BLaER1 (cell line): ENCODE data around the gene MAGI2.
A peak's percentile ranks its signal among the peaks of the same experiment; 100 is the strongest.

ENCODE experiments used
- H3K27ac ChIP-seq: shearing (Covaris generic); formaldehyde crosslinking; 2 replicates; pipeline ENCODE4 v1.8.1; 2022
- H3K27me3 ChIP-seq: shearing (Covaris generic); formaldehyde crosslinking; 2 replicates; pipeline ENCODE4 v1.8.1; 2022
- H3K36me3 ChIP-seq: shearing (Covaris generic); formaldehyde crosslinking; 2 replicates; pipeline ENCODE4 v1.8.1; 2022
- H3K4me1 ChIP-seq: shearing (Covaris generic); formaldehyde crosslinking; 2 replicates; pipeline ENCODE4 v1.8.1; 2022
- H3K4me2 ChIP-seq: shearing (Covaris generic); formaldehyde crosslinking; 2 replicates; pipeline ENCODE4 v1.8.1; 2022
- H3K4me3 ChIP-seq: shearing (Covaris generic); formaldehyde crosslinking; 2 replicates; pipeline ENCODE4 v1.8.1; 2022
- H3K9ac ChIP-seq: shearing (Covaris generic); formaldehyde crosslinking; 2 replicates; pipeline ENCODE4 v1.8.1; 2022
- H3K9me3 ChIP-seq: shearing (Covaris generic); formaldehyde crosslinking; 2 replicates; pipeline ENCODE4 v1.8.1; 2022
- H4K20me1 ChIP-seq: shearing (Covaris generic); formaldehyde crosslinking; 2 replicates; pipeline ENCODE4 v1.8.1; 2022
- Cebpa-rat ChIP-seq: shearing (Covaris generic); IDR thresholded peaks from 2 replicates; pipeline ENCODE4 v1.8.1; 2022

Gene MAGI2

GRCh38 chr7:78780560-78780959 is 672.9 kb downstream of the MAGI2 start:
- Histone ChIP-seq H3K4me1 (peaks cover 16% of the 10 kb centered on the region), H3K4me3 (no peak overlapping the region), H3K9ac (no peak overlapping the region), H3K27ac (no peak overlapping the region), H3K27me3 (no peaks in the 10 kb centered on the region), H3K9me3 (no peaks in the 10 kb centered on the region), H4K20me1 (no peaks in the 10 kb centered on the region), H3K36me3 (no peaks in the 10 kb centered on the region), H3K4me2 (no peak overlapping the region)
- no peak for TF ChIP-seq Cebpa-rat

GRCh38 chr7:78779788-78780187 is 673.7 kb downstream of the MAGI2 start:
- TF ChIP-seq Cebpa-rat = no peak
- no peak overlapping the region for H3K4me2 ChIP-seq

GRCh38 chr7:78777829-78778228 is 675.6 kb downstream of the MAGI2 start:
- no peaks in the 10 kb centered on the region for H3K4me1 ChIP-seq
- no peaks in the 10 kb centered on the region for H3K9me3 ChIP-seq
- no peak overlapping the region for H3K27ac ChIP-seq
- no peak overlapping the region for H3K9ac ChIP-seq
- H3K36me3 ChIP-seq = no peaks in the 10 kb centered on the region
- H3K4me2 ChIP-seq = no peak overlapping the region
- no peaks in the 10 kb centered on the region for H3K27me3 ChIP-seq
- no peak overlapping the region for H3K4me3 ChIP-seq
- TF ChIP-seq Cebpa-rat = no peak
- H4K20me1 ChIP-seq = no peaks in the 10 kb centered on the region

More at GRCh38 chr7:78779788-78780187, 673.7 kb downstream of the MAGI2 start:
- Histone ChIP-seq H4K20me1 (no peaks in the 10 kb centered on the region), H3K9me3 (no peaks in the 10 kb centered on the region), H3K27me3 (no peaks in the 10 kb centered on the region), H3K4me3 (no peak overlapping the region), H3K9ac (no peak overlapping the region), H3K4me1 (peaks cover 16% of the 10 kb centered on the region), H3K36me3 (no peaks in the 10 kb centered on the region), H3K27ac (no peak overlapping the region)

- H3K4me2 ChIP-seq = peak overlapping the region; percentile 74
- H3K9ac ChIP-seq = no peak overlapping the region
- no peaks in the 10 kb centered on the region for H3K36me3 ChIP-seq
- H3K9me3 ChIP-seq = no peaks in the 10 kb centered on the region
- H4K20me1 ChIP-seq = no peaks in the 10 kb centered on the region
- no peak overlapping the region for H3K4me3 ChIP-seq
- H3K27me3 ChIP-seq = no peaks in the 10 kb centered on the region
- H3K27ac ChIP-seq = no peak overlapping the region
- TF ChIP-seq Cebpa-rat = no peak
- H3K4me1 ChIP-seq = peaks cover 23% of the 10 kb centered on the region
These were observed 682.8 kb downstream of the MAGI2 start for GRCh38 chr7:78770422-78771410.

GRCh38 chr7:78769481-78770101 is 683.9 kb downstream of the MAGI2 start:
- Histone ChIP-seq H3K27me3 (no peaks in the 10 kb centered on the region), H3K36me3 (no peaks in the 10 kb centered on the region), H3K9me3 (no peaks in the 10 kb centered on the region), H3K27ac (no peak overlapping the region), H3K9ac (no peak overlapping the region), H4K20me1 (no peaks in the 10 kb centered on the region), H3K4me3 (no peak overlapping the region), H3K4me2 (peak overlapping the region; percentile 74), H3K4me1 (peaks cover 23% of the 10 kb centered on the region)
- no peak for TF ChIP-seq Cebpa-rat

GRCh38 chr7:78768859-78769258 is 684.6 kb downstream of the MAGI2 start:
- H3K9me3 ChIP-seq = no peaks in the 10 kb centered on the region
- no peak overlapping the region for H3K9ac ChIP-seq
- no peaks in the 10 kb centered on the region for H3K36me3 ChIP-seq
- no peak for TF ChIP-seq Cebpa-rat
- H3K27ac ChIP-seq = no peak overlapping the region
- H3K4me1 ChIP-seq = peaks cover 23% of the 10 kb centered on the region
- H3K4me2 ChIP-seq = peak overlapping the region; percentile 74
- H3K27me3 ChIP-seq = no peaks in the 10 kb centered on the region
- H3K4me3 ChIP-seq = no peak overlapping the region
- no peaks in the 10 kb centered on the region for H4K20me1 ChIP-seq

- Histone ChIP-seq H3K36me3 (no peaks in the 10 kb centered on the region), H3K9me3 (no peaks in the 10 kb centered on the region), H3K4me2 (no peak overlapping the region), H3K9ac (no peak overlapping the region), H3K4me3 (no peak overlapping the region), H3K27ac (no peak overlapping the region), H3K27me3 (no peaks in the 10 kb centered on the region), H3K4me1 (peaks cover 23% of the 10 kb centered on the region), H4K20me1 (no peaks in the 10 kb centered on the region)
- no peak for TF ChIP-seq Cebpa-rat
These were observed 687.3 kb downstream of the MAGI2 start for GRCh38 chr7:78765943-78766729.

GRCh38 chr7:78764571-78764970 is 688.9 kb downstream of the MAGI2 start:
- H4K20me1 ChIP-seq = no peaks in the 10 kb centered on the region
- H3K4me1 ChIP-seq = peaks cover 7% of the 10 kb centered on the region
- H3K27me3 ChIP-seq = no peaks in the 10 kb centered on the region
- no peak overlapping the region for H3K4me3 ChIP-seq
- H3K9me3 ChIP-seq = no peaks in the 10 kb centered on the region
- no peak overlapping the region for H3K9ac ChIP-seq
- no peak for TF ChIP-seq Cebpa-rat
- H3K27ac ChIP-seq = no peak overlapping the region
- no peak overlapping the region for H3K4me2 ChIP-seq
- no peaks in the 10 kb centered on the region for H3K36me3 ChIP-seq

- no peak overlapping the region for H3K4me2 ChIP-seq
- H4K20me1 ChIP-seq = no peaks in the 10 kb centered on the region
- no peaks in the 10 kb centered on the region for H3K9me3 ChIP-seq
- H3K36me3 ChIP-seq = no peaks in the 10 kb centered on the region
- H3K27ac ChIP-seq = no peak overlapping the region
- H3K9ac ChIP-seq = no peak overlapping the region
- no peak overlapping the region for H3K4me3 ChIP-seq
- TF ChIP-seq Cebpa-rat = no peak
- no peaks in the 10 kb centered on the region for H3K27me3 ChIP-seq
- no peaks in the 10 kb centered on the region for H3K4me1 ChIP-seq
These were observed 690.8 kb downstream of the MAGI2 start for GRCh38 chr7:78762625-78763024.
